Endothelial cell of umbilical vein (primary cell): ENCODE results near the gene OR2T34. TPM values are rescaled to one million over a fixed set of nuclear protein-coding genes. Genes with fewer than 3 reads are reported as not detected.

Experiments
- BruUV-seq: library from RNA; stranded (reverse); fragments of 400-500 nt; replicated peaks from 2 replicates; lab custom pipeline; 2021; lab: Mats Ljungman, UMichigan
- CTCF ChIA-PET: fragments of 300-600, 350-600 bp; sonication (Branson Sonifier 250); formaldehyde crosslinking; loops from one replicate; lab custom pipeline; 2021; ENCODE audit warnings: antibody characterized with exemption, inconsistent platforms; lab: Charles Lee
- POLR2A ChIA-PET: fragments of 300-600, 350-600 bp; sonication (Branson Sonifier 250); formaldehyde crosslinking; loops from one replicate; lab custom pipeline; 2021; ENCODE audit warnings: antibody characterized with exemption, inconsistent platforms; lab: Charles Lee
- DNase-seq: peaks from one replicate; pipeline ENCODE4 v3.0.0-alpha.2; 2011; ENCODE audit warnings: low read depth, low spot score
- FAIRE-seq: peaks from 2 replicates; lab custom pipeline; 2011; peaks lifted over from hg19 to GRCh38; lab: Jason Lieb, UNC
- H2AFZ ChIP-seq: 2 replicates; pipeline ENCODE4 v1.6.0; 2012; ENCODE audit warnings: low read depth, low read length, control low read depth, inconsistent platforms
- H3K27ac ChIP-seq: 2 replicates; pipeline ENCODE4 v1.5.1; 2011; ENCODE audit warnings: low read depth, mild to moderate bottlenecking, control low read depth, low read length, moderate library complexity; ENCODE audit not compliant: insufficient read depth
- H3K27me3 ChIP-seq, 2 experiments: 2 replicates each; pipeline versions ENCODE4 v1.6.0 to v1.6.1; 2011; ENCODE audit warnings: low read length in 2 of 2, mixed read lengths in 1 of 2; ENCODE audit not compliant: control insufficient read depth in 2 of 2, insufficient read depth in 2 of 2
- H3K36me3 ChIP-seq, 2 experiments: 2 replicates in 1 of 2; 3 replicates in 1 of 2; pipeline ENCODE4 v1.5.1; 2011; ENCODE audit warnings: low read length in 2 of 2, mild to moderate bottlenecking in 1 of 2, moderate library complexity in 1 of 2; ENCODE audit not compliant: control insufficient read depth in 2 of 2, insufficient read depth in 2 of 2; ENCODE audit errors: extremely low read depth in 1 of 2
- H3K4me1 ChIP-seq: 3 replicates; pipeline ENCODE4 v1.5.1; 2011; ENCODE audit warnings: mild to moderate bottlenecking, low read length; ENCODE audit not compliant: control insufficient read depth, insufficient read depth; ENCODE audit errors: extremely low read depth
- H3K4me2 ChIP-seq: 2 replicates; pipeline ENCODE4 v1.6.1; 2011; ENCODE audit warnings: low read length, control low read depth, mixed read lengths; ENCODE audit not compliant: insufficient read depth
- H3K4me3 ChIP-seq, 3 experiments: fragments of 200-600 bp in 1 of 3; sonication (generic), shearing (Covaris generic) in 1 of 3; replicated peaks in 1 of 3; 2 replicates each; pipeline ENCODE4 v1.5.1; 2011 to 2016; ENCODE audit warnings: control low read depth in 3 of 3, low read length in 3 of 3, mild to moderate bottlenecking in 2 of 3, inconsistent platforms in 1 of 3, low read depth in 1 of 3, moderate library complexity in 1 of 3; ENCODE audit not compliant: insufficient read depth in 1 of 3
- H3K79me2 ChIP-seq: 2 replicates; pipeline ENCODE4 v1.6.0; 2012; ENCODE audit warnings: low read length, inconsistent platforms; ENCODE audit not compliant: control insufficient read depth, insufficient read depth
- H3K9ac ChIP-seq: replicated peaks from 2 replicates; pipeline ENCODE3; 2011; ENCODE audit warnings: low read length, control low read depth; ENCODE audit not compliant: insufficient read depth; ENCODE audit errors: extremely low read depth
- H3K9me1 ChIP-seq: replicated peaks from 3 replicates; pipeline ENCODE4 v1.6.0; 2011; ENCODE audit warnings: mild to moderate bottlenecking, low read length; ENCODE audit not compliant: control insufficient read depth, insufficient read depth; ENCODE audit errors: extremely low read depth
- H3K9me3 ChIP-seq: replicated peaks from 2 replicates; pipeline ENCODE4 v1.5.1; 2012; ENCODE audit warnings: low read length, inconsistent platforms; ENCODE audit not compliant: control insufficient read depth, insufficient read depth
- H4K20me1 ChIP-seq: replicated peaks from 2 replicates; pipeline ENCODE3; 2011; ENCODE audit warnings: mild to moderate bottlenecking, low read length; ENCODE audit not compliant: control insufficient read depth, insufficient read depth; ENCODE audit errors: extremely low read depth
- CTCF ChIP-seq, 2 donors: IDR thresholded peaks; 1 replicate in 1 of 2; 2 replicates in 1 of 2; pipeline ENCODE4 v1.5.1; 2011; ENCODE audit warnings: low read length in 2 of 2, mild to moderate bottlenecking in 2 of 2, moderate library complexity in 2 of 2, control low read depth in 1 of 2, inconsistent platforms in 1 of 2, low read depth in 1 of 2; ENCODE audit not compliant: insufficient read depth in 1 of 2; ENCODE audit errors: extremely low read depth in 1 of 2
- EZH2 ChIP-seq: IDR thresholded peaks from 2 replicates; pipeline ENCODE4 v1.6.1; 2012; ENCODE audit warnings: borderline replicate concordance, low read depth, mild to moderate bottlenecking, moderate library complexity, low read length, inconsistent platforms; ENCODE audit not compliant: severe bottlenecking
- FOS ChIP-seq: IDR thresholded peaks from 2 replicates; pipeline ENCODE4 v1.6.1; 2011; ENCODE audit warnings: mild to moderate bottlenecking, low read length, moderate library complexity, borderline replicate concordance; ENCODE audit not compliant: insufficient read depth
- GATA2 ChIP-seq: IDR thresholded peaks from 2 replicates; pipeline ENCODE4 v1.7.0; 2011; ENCODE audit warnings: low read depth, mild to moderate bottlenecking, moderate library complexity, mixed read lengths, low read length; ENCODE audit not compliant: insufficient read length, insufficient read depth
- JUN ChIP-seq: IDR thresholded peaks from 2 replicates; pipeline ENCODE4 v1.6.1; 2011; ENCODE audit warnings: borderline replicate concordance, low read depth; ENCODE audit not compliant: insufficient read length, insufficient read depth
- MAX ChIP-seq: IDR thresholded peaks from 2 replicates; pipeline ENCODE4 v1.6.1; 2011; ENCODE audit not compliant: insufficient read depth, insufficient read length
- MYC ChIP-seq: IDR thresholded peaks from one replicate; pipeline ENCODE4 v1.6.1; 2011; ENCODE audit warnings: mild to moderate bottlenecking, low read depth, low read length
- POLR2A ChIP-seq: IDR thresholded peaks from 2 replicates; pipeline ENCODE4 v1.6.1; 2012; ENCODE audit warnings: low read depth, mild to moderate bottlenecking, control low read depth, low read length
- POLR2AphosphoS5 ChIP-seq: IDR thresholded peaks from 2 replicates; pipeline ENCODE4 v1.6.1; 2012; ENCODE audit warnings: low read depth, mild to moderate bottlenecking, control low read depth, low read length, moderate library complexity; ENCODE audit not compliant: insufficient read depth
- dilution Hi-C: fragments of 300-500 bp; cut with MboI; formaldehyde crosslinking; loops from one replicate; pipeline ENCODE4 v1.15.0; 2019; ENCODE audit warnings: low sequenced_read_pairs; ENCODE audit not compliant: extremely low pct_ligation_motif_present
- intact Hi-C: fragments of 100-400 bp; cut with micrococcal nuclease; formaldehyde crosslinking; loops from one replicate; pipeline ENCODE4 v1.10.0; 2022
- polyA plus RNA-seq, 4 experiments: library from polyadenylated mRNA; depleted of rRNA in 3 of 4; stranded (reverse) in 3 of 4; unstranded in 1 of 4; fragments of >200 nt; gene quantifications; 2 replicates each; pipeline versions ENCODE4 v1.2.1 to v1.2.3, GENCODE V29; 2011 to 2012; ENCODE audit warnings: missing spikeins in 1 of 4
- total RNA-seq: library from RNA; stranded (reverse); gene quantifications from 2 replicates; pipeline ENCODE4 v1.2.3, GENCODE V29; 2021

The OR2T34 gene
- total and polyA plus RNA-seq, 2 donors (not counting 3 experiments of a cell fraction or from before 2014, with no cell fraction given): not detected

DNA sequence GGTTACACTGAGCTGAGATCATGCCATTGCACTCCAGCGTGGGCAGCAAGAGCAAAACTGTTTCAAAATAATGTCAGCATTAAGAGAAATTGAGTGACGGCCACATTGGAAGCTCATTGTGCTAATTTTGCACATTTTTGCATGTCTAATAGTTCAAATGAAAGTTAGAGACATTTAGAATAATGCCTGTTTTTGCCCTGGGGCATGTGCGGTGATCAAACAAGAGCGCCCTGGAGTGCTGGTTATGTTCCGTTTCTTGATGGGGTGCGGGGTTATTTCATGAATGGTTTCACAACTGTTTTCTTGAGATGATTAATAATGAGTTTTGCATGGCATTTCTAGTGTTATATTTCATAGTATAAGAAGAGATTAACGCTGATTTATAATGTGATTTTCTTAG, 47.2 kb upstream of the OR2T34 start:
- no TSS peak for BruUV-seq
- Histone ChIP-seq H3K27ac (no peak overlapping the region), H3K27me3 (no peaks in the 10 kb centered on the region), H4K20me1 (no peaks in the 10 kb centered on the region), H3K9ac (no peak overlapping the region), H3K9me3 (no peaks in the 10 kb centered on the region), H3K4me2 (no peak overlapping the region), H3K9me1 (no peaks in the 10 kb centered on the region), H3K4me1 (no peaks in the 10 kb centered on the region), H3K36me3 (no peaks in the 10 kb centered on the region), H3K4me3 (no peak overlapping the region), H2AFZ (no peak overlapping the region), H3K79me2 (no peaks in the 10 kb centered on the region)
- ChIA-PET CTCF (interaction anchor here (0.7 kb wide), 1 partner anchor 183 kb away, joined by 3 read pairs; no protein-coding TSS in a partner anchor), POLR2A (no interaction called here)
- DNase-seq (no peak), FAIRE-seq (no peak)
- dilution Hi-C loops (no loop called here), intact Hi-C loops (loop anchor here (2.0 kb wide), 1 partner anchor 185 kb away; no protein-coding TSS in a partner anchor)
- TF ChIP-seq JUN (no peak), MYC (no peak), POLR2AphosphoS5 (no peak), EZH2 (no peak), MAX (no peak), FOS (no peak), GATA2 (no peak), POLR2A (no peak), CTCF (IDR thresholded peaks at IDR 0.05; ENCODE audit: extremely low read depth in 1 of 2, insufficient read depth in 1 of 2, low read depth in 1 of 2, low read length in 2 of 2) (no peak)
